Measurements from ENCODE around the gene YWHAQ.

GRCh38 chr2:9554921-9555296 is 75.9 kb downstream of the YWHAQ start:
- TF ChIP-seq CTCF (IDR thresholded peaks at IDR 0.05) = no peak
- TF ChIP-seq POLR2A (IDR thresholded peaks at IDR 0.05) = no peak

All from testis (tissue), 2 donors.